Keratinocyte (primary cell): Measurements from ENCODE around the gene FRYL.

Experiments
- CTCF ChIP-seq, 3 experiments: IDR thresholded peaks in 1 of 3; conservative IDR thresholded peaks in 1 of 3; optimal IDR thresholded peaks in 1 of 3; 2 replicates in 2 of 3; 3 replicates in 1 of 3; pipeline versions ENCODE3 to v1.5.1; 2011; ENCODE audit warnings: low read length in 3 of 3, mild to moderate bottlenecking in 3 of 3, moderate library complexity in 2 of 3, control low read depth in 1 of 3, inconsistent platforms in 1 of 3; ENCODE audit not compliant: insufficient read depth in 2 of 3; ENCODE audit errors: extremely low read depth in 1 of 3
- EZH2 ChIP-seq: IDR thresholded peaks from one replicate; pipeline ENCODE4 v1.6.1; 2012; ENCODE audit warnings: inconsistent platforms, mild to moderate bottlenecking, low read length, moderate library complexity

GRCh38 chr4:48546336-48546735 lies 233.7 kb downstream of the FRYL start:
- TF ChIP-seq CTCF (optimal IDR thresholded peaks at IDR 0.05 in 1 of 3, IDR thresholded peaks at IDR 0.05 in 1 of 3, conservative IDR thresholded peaks at IDR 0.05 in 1 of 3; ENCODE audit: extremely low read depth in 1 of 3, insufficient read depth in 2 of 3, low read length in 3 of 3) (peak; percentile 33 to 48 (median 40)), EZH2 (no peak)
